Panc1 (cell line): ENCODE results near the gene CDH23. TPM values are rescaled to one million over a fixed set of nuclear protein-coding genes. Genes with fewer than 3 reads are reported as not detected.

ENCODE experiments used
- ATAC-seq: fragments of 200-7000 bp; cut with Tn5 transposase; 2 replicates; pipeline ENCODE4 v1.9.1; 2020; ENCODE audit warnings: mild to moderate bottlenecking, moderate library complexity
- BruUV-seq: library from RNA; stranded (reverse); fragments of 400-500 nt; replicated peaks from 2 replicates; lab custom pipeline; 2021; lab: Mats Ljungman, UMichigan
- CTCF ChIA-PET: fragments of 300-600 bp; sonication (Branson Sonifier 250); formaldehyde crosslinking; loops from one replicate; lab custom pipeline; 2022; ENCODE audit warnings: antibody characterized with exemption; lab: Charles Lee
- POLR2A ChIA-PET: fragments of 300-600 bp; sonication (Branson Sonifier 250); formaldehyde crosslinking; loops from one replicate; lab custom pipeline; 2022; ENCODE audit warnings: antibody characterized with exemption; lab: Charles Lee
- DNase-seq: peaks from one replicate; pipeline ENCODE4 v3.0.0-alpha.2; 2010; ENCODE audit warnings: low read depth, low spot score
- H3K27ac ChIP-seq: 2 replicates; pipeline ENCODE4 v1.5.1; 2011; ENCODE audit warnings: mild to moderate bottlenecking, low read length, inconsistent platforms
- H3K27me3 ChIP-seq: fragments of 200-500 bp; sonication (Bioruptor generic); 2 replicates; pipeline ENCODE4 v1.6.0; 2014; ENCODE audit warnings: low read length, inconsistent platforms; ENCODE audit not compliant: control insufficient read depth, insufficient read depth
- H3K36me3 ChIP-seq: fragments of 200-500 bp; sonication (Bioruptor generic); 2 replicates; pipeline ENCODE4 v1.5.1; 2014; ENCODE audit warnings: inconsistent platforms, mild to moderate bottlenecking, low read length, moderate library complexity; ENCODE audit not compliant: control insufficient read depth, insufficient read depth
- H3K4me1 ChIP-seq: 2 replicates; pipeline ENCODE4 v1.5.1; 2011; ENCODE audit warnings: inconsistent platforms, mild to moderate bottlenecking, low read length, moderate library complexity; ENCODE audit not compliant: control insufficient read depth, insufficient read depth
- H3K4me3 ChIP-seq, 2 experiments: 2 replicates each; pipeline ENCODE4 v1.5.1; 2011 to 2012; ENCODE audit warnings: low read depth in 2 of 2, low read length in 2 of 2, mild to moderate bottlenecking in 2 of 2, inconsistent platforms in 1 of 2, moderate library complexity in 1 of 2
- H3K9me3 ChIP-seq: fragments of 200-500 bp; sonication (Bioruptor generic); 2 replicates; pipeline ENCODE4 v1.5.1; 2014; ENCODE audit warnings: low read depth, mild to moderate bottlenecking, inconsistent platforms, low read length, moderate library complexity; ENCODE audit not compliant: control insufficient read depth, insufficient read depth
- POLR2AphosphoS5 ChIP-seq: IDR thresholded peaks from 2 replicates; pipeline ENCODE4 v1.6.1; 2012; ENCODE audit warnings: mild to moderate bottlenecking, low read depth, low read length, moderate library complexity
- SIN3A ChIP-seq: IDR thresholded peaks from 2 replicates; pipeline ENCODE4 v1.6.1; 2012; ENCODE audit warnings: low read depth, mild to moderate bottlenecking, low read length, moderate library complexity, borderline replicate concordance; ENCODE audit not compliant: insufficient read depth
- TCF7L2 ChIP-seq: IDR thresholded peaks from 2 replicates; pipeline ENCODE4 v1.6.1; 2011; ENCODE audit warnings: mild to moderate bottlenecking, low read depth, low read length, inconsistent platforms
- in situ Hi-C: cut with HindIII; loops from 2 replicates; pipeline ENCODE4 v1.10.0; 2016; ENCODE audit warnings: low sequenced_read_pairs, low pct_unique_long_range_greater_than_20kb
- intact Hi-C: fragments of 100-400 bp; cut with micrococcal nuclease; formaldehyde crosslinking; loops from one replicate; pipeline ENCODE4 v1.10.0; 2022; ENCODE audit not compliant: unreplicated experiment
- total RNA-seq: library from RNA; stranded (reverse); gene quantifications from one replicate; pipeline ENCODE4 v1.2.1, GENCODE V29; 2021; ENCODE audit not compliant: unreplicated experiment
- TF ChIP-seq, protein P1 (sequence below), 2 experiments: IDR thresholded peaks; 2 replicates each; pipeline ENCODE4 v1.6.1; 2011 to 2012; ENCODE audit warnings: low read depth in 2 of 2, control low read depth in 1 of 2, low read length in 1 of 2, mild to moderate bottlenecking in 1 of 2, moderate library complexity in 1 of 2; ENCODE audit not compliant: insufficient read depth in 1 of 2
- TF ChIP-seq, protein P2 (sequence below): fragments of 450-650 bp; IDR thresholded peaks from 2 replicates; pipeline ENCODE4 v1.5.1; 2017; ENCODE audit warnings: mild to moderate bottlenecking

Gene CDH23
- total RNA-seq, 1 experiment from 2014 or later: 2.7 TPM

DNA sequence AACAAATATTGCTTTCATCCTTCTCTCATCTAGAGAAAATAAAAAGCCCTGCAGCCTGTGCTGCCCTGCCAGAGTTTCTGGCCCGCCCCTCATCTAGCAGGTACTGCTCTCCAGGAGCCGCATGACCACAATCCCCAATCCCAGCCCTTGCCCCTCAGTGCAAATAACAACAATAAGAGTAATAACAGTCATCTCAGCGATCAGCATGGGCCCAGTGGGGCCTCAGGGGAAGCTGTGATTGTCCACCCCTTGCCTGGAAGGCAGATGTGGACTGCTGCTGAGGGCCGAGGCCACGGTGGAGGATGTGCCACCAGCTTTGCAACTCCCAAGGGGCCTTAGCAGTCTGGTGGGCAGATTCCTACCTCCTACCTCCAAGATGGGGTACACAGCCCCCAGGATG is 106.1 kb downstream of the CDH23 start:
- H3K27ac ChIP-seq: no peak overlapping the region
- ATAC-seq (no peak), DNase-seq (no peak)
- in situ Hi-C loops (no loop called here), intact Hi-C loops (no loop called here)
- POLR2A ChIA-PET: interaction anchor here (0.6 kb wide), 1 partner anchor 48 kb away, joined by 3 read pairs; no protein-coding TSS in a partner anchor
- CTCF ChIA-PET: no interaction called here
- no peak for TF ChIP-seq TCF7L2
- TF ChIP-seq, protein P1, sequence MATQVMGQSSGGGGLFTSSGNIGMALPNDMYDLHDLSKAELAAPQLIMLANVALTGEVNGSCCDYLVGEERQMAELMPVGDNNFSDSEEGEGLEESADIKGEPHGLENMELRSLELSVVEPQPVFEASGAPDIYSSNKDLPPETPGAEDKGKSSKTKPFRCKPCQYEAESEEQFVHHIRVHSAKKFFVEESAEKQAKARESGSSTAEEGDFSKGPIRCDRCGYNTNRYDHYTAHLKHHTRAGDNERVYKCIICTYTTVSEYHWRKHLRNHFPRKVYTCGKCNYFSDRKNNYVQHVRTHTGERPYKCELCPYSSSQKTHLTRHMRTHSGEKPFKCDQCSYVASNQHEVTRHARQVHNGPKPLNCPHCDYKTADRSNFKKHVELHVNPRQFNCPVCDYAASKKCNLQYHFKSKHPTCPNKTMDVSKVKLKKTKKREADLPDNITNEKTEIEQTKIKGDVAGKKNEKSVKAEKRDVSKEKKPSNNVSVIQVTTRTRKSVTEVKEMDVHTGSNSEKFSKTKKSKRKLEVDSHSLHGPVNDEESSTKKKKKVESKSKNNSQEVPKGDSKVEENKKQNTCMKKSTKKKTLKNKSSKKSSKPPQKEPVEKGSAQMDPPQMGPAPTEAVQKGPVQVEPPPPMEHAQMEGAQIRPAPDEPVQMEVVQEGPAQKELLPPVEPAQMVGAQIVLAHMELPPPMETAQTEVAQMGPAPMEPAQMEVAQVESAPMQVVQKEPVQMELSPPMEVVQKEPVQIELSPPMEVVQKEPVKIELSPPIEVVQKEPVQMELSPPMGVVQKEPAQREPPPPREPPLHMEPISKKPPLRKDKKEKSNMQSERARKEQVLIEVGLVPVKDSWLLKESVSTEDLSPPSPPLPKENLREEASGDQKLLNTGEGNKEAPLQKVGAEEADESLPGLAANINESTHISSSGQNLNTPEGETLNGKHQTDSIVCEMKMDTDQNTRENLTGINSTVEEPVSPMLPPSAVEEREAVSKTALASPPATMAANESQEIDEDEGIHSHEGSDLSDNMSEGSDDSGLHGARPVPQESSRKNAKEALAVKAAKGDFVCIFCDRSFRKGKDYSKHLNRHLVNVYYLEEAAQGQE (IDR thresholded peaks at IDR 0.05; ENCODE audit: insufficient read depth in 1 of 2, low read depth in 2 of 2, low read length in 1 of 2): no peak
- TF ChIP-seq POLR2AphosphoS5: no peak
- TF ChIP-seq SIN3A: no peak
- TF ChIP-seq, protein P2, sequence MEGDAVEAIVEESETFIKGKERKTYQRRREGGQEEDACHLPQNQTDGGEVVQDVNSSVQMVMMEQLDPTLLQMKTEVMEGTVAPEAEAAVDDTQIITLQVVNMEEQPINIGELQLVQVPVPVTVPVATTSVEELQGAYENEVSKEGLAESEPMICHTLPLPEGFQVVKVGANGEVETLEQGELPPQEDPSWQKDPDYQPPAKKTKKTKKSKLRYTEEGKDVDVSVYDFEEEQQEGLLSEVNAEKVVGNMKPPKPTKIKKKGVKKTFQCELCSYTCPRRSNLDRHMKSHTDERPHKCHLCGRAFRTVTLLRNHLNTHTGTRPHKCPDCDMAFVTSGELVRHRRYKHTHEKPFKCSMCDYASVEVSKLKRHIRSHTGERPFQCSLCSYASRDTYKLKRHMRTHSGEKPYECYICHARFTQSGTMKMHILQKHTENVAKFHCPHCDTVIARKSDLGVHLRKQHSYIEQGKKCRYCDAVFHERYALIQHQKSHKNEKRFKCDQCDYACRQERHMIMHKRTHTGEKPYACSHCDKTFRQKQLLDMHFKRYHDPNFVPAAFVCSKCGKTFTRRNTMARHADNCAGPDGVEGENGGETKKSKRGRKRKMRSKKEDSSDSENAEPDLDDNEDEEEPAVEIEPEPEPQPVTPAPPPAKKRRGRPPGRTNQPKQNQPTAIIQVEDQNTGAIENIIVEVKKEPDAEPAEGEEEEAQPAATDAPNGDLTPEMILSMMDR: no peak
- no peak overlapping the region for H3K4me3 ChIP-seq
- no peaks in the 10 kb centered on the region for H3K4me1 ChIP-seq
- no peaks in the 10 kb centered on the region for H3K36me3 ChIP-seq
- BruUV-seq: no TSS peak
- peaks cover 14% of the 10 kb centered on the region for H3K27me3 ChIP-seq
- H3K9me3 ChIP-seq: no peaks in the 10 kb centered on the region

DNA sequence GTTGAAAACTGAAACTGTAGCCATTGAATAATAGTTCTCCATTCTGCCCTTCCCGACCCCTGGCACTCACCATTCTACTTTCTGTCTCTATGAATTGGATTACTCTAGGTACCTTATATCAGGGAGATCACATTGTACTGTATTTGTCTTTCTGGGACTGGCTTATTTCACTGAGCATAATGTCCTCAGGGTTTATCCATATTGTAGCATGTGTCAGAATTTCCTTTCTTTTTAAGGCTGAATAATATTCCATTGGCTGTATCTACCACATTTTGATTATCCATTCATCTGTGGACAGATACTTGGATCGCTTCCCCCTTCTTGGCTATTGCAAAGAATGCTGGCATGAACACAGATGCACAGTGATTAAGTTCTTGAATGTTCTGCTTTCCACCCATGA is 107.4 kb downstream of the CDH23 start:
- no peak for ATAC-seq
- in situ Hi-C loops (no loop called here), intact Hi-C loops (no loop called here)
- Histone ChIP-seq H3K27ac (no peak overlapping the region), H3K9me3 (no peaks in the 10 kb centered on the region), H3K27me3 (peaks cover 6% of the 10 kb centered on the region; the same call in 1 of the 2 replicates), H3K36me3 (no peaks in the 10 kb centered on the region), H3K4me3 (no peak overlapping the region), H3K4me1 (no peaks in the 10 kb centered on the region)
- TF ChIP-seq, protein P1 (IDR thresholded peaks at IDR 0.05; ENCODE audit: insufficient read depth in 1 of 2, low read depth in 2 of 2, low read length in 1 of 2): no peak
- TF ChIP-seq, protein P2: no peak
- TF ChIP-seq SIN3A: no peak
- no peak for TF ChIP-seq TCF7L2
- TF ChIP-seq POLR2AphosphoS5: no peak
- POLR2A ChIA-PET: no interaction called here
- BruUV-seq: no TSS peak
- no peak for DNase-seq
- CTCF ChIA-PET: no interaction called here
